Fibroblast of lung (primary cell): ENCODE results near the gene KBTBD13. TPM values are rescaled to one million over a fixed set of nuclear protein-coding genes. Genes with fewer than 3 reads are reported as not detected.

Source experiments
- DNase-seq, 2 donors: peaks; one replicate each; pipeline versions ENCODE4 v3.0.0 to v3.0.0-alpha.2; 2010; ENCODE audit warnings: low read depth in 2 of 2
- H2AFZ ChIP-seq: 2 replicates; pipeline ENCODE4 v1.5.1; 2012; ENCODE audit warnings: low read length, control low read depth, inconsistent platforms
- H3K27ac ChIP-seq: 2 replicates; pipeline ENCODE4 v1.5.1; 2011; ENCODE audit warnings: low read length, control low read depth; ENCODE audit not compliant: insufficient read depth
- H3K27me3 ChIP-seq: 2 replicates; pipeline ENCODE4 v1.5.1; 2011; ENCODE audit warnings: mild to moderate bottlenecking, low read length; ENCODE audit not compliant: control insufficient read depth, insufficient read depth
- H3K36me3 ChIP-seq: 2 replicates; pipeline ENCODE4 v1.5.1; 2011; ENCODE audit warnings: low read length; ENCODE audit not compliant: control insufficient read depth, insufficient read depth
- H3K4me1 ChIP-seq: 2 replicates; pipeline ENCODE4 v1.5.1; 2011; ENCODE audit warnings: low read length; ENCODE audit not compliant: control insufficient read depth, insufficient read depth; ENCODE audit errors: extremely low read depth
- H3K4me2 ChIP-seq: 2 replicates; pipeline ENCODE4 v1.5.1; 2011; ENCODE audit warnings: low read length, control low read depth; ENCODE audit not compliant: insufficient read depth; ENCODE audit errors: extremely low read depth
- H3K4me3 ChIP-seq, 4 experiments: fragments of 200-600 bp in 1 of 4; sonication (generic) in 1 of 4; replicated peaks in 1 of 4; 2 replicates each; pipeline ENCODE4 v1.5.1; 2011 to 2016; ENCODE audit warnings: low read length in 4 of 4, low read depth in 3 of 4, mild to moderate bottlenecking in 3 of 4, control low read depth in 2 of 4, inconsistent platforms in 1 of 4, mixed read lengths in 1 of 4; ENCODE audit not compliant: insufficient read depth in 1 of 4; ENCODE audit errors: control extremely low read depth in 1 of 4
- H3K79me2 ChIP-seq: 2 replicates; pipeline ENCODE4 v1.5.1; 2012; ENCODE audit warnings: mild to moderate bottlenecking, low read length, inconsistent platforms; ENCODE audit not compliant: control insufficient read depth, insufficient read depth
- H3K9ac ChIP-seq: 2 replicates; pipeline ENCODE4 v1.5.1; 2011; ENCODE audit warnings: mild to moderate bottlenecking, low read length, control low read depth; ENCODE audit not compliant: insufficient read depth
- H3K9me3 ChIP-seq: 2 replicates; pipeline ENCODE4 v1.5.1; 2012; ENCODE audit warnings: low read depth, low read length; ENCODE audit not compliant: control insufficient read depth, insufficient read depth
- H4K20me1 ChIP-seq: 2 replicates; pipeline ENCODE4 v1.5.1; 2011; ENCODE audit warnings: low read length; ENCODE audit not compliant: control insufficient read depth, insufficient read depth; ENCODE audit errors: extremely low read depth
- CTCF ChIP-seq, 2 donors: IDR thresholded peaks in 1 of 2; conservative IDR thresholded peaks in 1 of 2; 1 replicate in 1 of 2; 2 replicates in 1 of 2; pipeline ENCODE4 v1.5.1; 2011 to 2012; ENCODE audit warnings: low read length in 2 of 2, control low read depth in 1 of 2, inconsistent platforms in 1 of 2, low read depth in 1 of 2, mild to moderate bottlenecking in 1 of 2
- EZH2 ChIP-seq: IDR thresholded peaks from 2 replicates; pipeline ENCODE4 v1.5.1; 2012; ENCODE audit warnings: low read length, control low read depth, mild to moderate bottlenecking; ENCODE audit errors: missing control alignments
- polyA plus RNA-seq, 2 donors: library from polyadenylated mRNA; depleted of rRNA in 1 of 2; stranded (reverse) in 1 of 2; unstranded in 1 of 2; fragments of >200 nt; gene quantifications; 2 replicates each; pipeline ENCODE4 v1.2.1, GENCODE V29; 2011 to 2012; ENCODE audit warnings: missing spikeins in 1 of 2
- total RNA-seq: library from RNA; depleted of rRNA; stranded (reverse); fragments of >200 nt; gene quantifications from 2 replicates; pipeline ENCODE4 v1.2.1, GENCODE V29; 2014

KBTBD13 gene
- total and polyA plus RNA-seq, 2 donors (not counting 1 experiment from before 2014, with no cell fraction given) = 0.02 TPM; not detected in 1

DNA sequence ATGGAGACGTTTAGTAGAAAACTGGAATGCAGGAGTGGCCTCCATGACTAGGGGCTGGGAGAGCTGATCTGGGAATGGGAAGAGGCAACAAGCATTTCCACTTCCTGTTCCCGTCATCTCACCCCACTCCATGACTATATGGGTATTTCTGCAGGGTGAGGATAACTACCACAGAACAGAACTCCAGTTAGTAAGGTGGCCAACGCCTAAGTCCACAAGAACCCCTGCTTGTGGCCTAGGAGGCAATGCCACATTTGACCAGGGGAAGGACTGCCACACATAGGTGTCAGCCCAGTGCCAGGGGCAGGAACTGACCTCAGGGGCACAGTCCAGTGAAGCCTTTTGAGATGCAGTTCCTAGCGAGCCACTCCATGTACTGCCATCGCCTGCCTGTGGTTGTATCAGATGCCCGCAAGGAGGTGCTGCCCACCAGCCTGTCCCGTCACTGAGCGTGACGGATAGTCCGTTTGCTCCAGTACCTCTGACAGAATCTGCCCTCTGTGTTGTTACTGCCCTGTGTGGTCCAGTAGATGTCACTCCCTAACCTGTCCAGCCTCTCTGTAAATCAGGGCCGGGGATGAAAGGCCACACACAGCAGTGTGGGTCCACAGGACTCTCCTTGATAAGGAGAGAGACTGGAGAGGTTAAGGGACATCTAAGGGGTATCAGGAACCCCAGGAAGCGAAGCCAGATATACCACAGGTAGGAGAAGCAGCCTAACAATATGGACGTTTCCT lies 43.6 kb upstream of the KBTBD13 start:
- no peak for TF ChIP-seq EZH2
- peak; percentile 60 to 77 for TF ChIP-seq CTCF (conservative IDR thresholded peaks at IDR 0.05 in 1 of 2, IDR thresholded peaks at IDR 0.05 in 1 of 2; ENCODE audit: low read depth in 1 of 2, low read length in 2 of 2)
- DNase-seq = peak; percentile 61 to 71
- H3K27ac ChIP-seq = no peak overlapping the region
- H4K20me1 ChIP-seq = no peaks in the 10 kb centered on the region
- H3K9me3 ChIP-seq = no peaks in the 10 kb centered on the region
- H3K79me2 ChIP-seq = peaks cover 8% of the 10 kb centered on the region
- no peak overlapping the region for H3K9ac ChIP-seq
- peak overlapping the region; percentile 19 for H2AFZ ChIP-seq
- no peaks in the 10 kb centered on the region for H3K27me3 ChIP-seq
- no peaks in the 10 kb centered on the region for H3K4me1 ChIP-seq
- H3K4me2 ChIP-seq = no peak overlapping the region
- no peak overlapping the region for H3K4me3 ChIP-seq
- no peaks in the 10 kb centered on the region for H3K36me3 ChIP-seq

- Histone ChIP-seq H3K4me3 (no peak overlapping the region), H3K79me2 (peaks cover 4% of the 10 kb centered on the region), H3K9me3 (no peaks in the 10 kb centered on the region), H3K4me2 (no peak overlapping the region), H4K20me1 (no peaks in the 10 kb centered on the region), H3K4me1 (no peaks in the 10 kb centered on the region), H3K36me3 (no peaks in the 10 kb centered on the region), H2AFZ (no peak overlapping the region), H3K27me3 (no peaks in the 10 kb centered on the region), H3K27ac (no peak overlapping the region), H3K9ac (no peak overlapping the region)
- DNase-seq = peak; percentile 40 to 76
- peak; percentile 76 to 85 for TF ChIP-seq CTCF (conservative IDR thresholded peaks at IDR 0.05 in 1 of 2, IDR thresholded peaks at IDR 0.05 in 1 of 2; ENCODE audit: low read depth in 1 of 2, low read length in 2 of 2)
- no peak for TF ChIP-seq EZH2
Measured at GRCh38 chr15:65033659-65034269, 42.8 kb upstream of the KBTBD13 start.

GRCh38 chr15:65034719-65035118 lies 41.8 kb upstream of the KBTBD13 start:
- no peak overlapping the region for H3K27ac ChIP-seq
- H3K4me1 ChIP-seq = no peaks in the 10 kb centered on the region
- no peak overlapping the region for H3K4me3 ChIP-seq
- H3K4me2 ChIP-seq = no peak overlapping the region
- no peak for TF ChIP-seq EZH2
- TF ChIP-seq CTCF (conservative IDR thresholded peaks at IDR 0.05 in 1 of 2, IDR thresholded peaks at IDR 0.05 in 1 of 2; ENCODE audit: low read depth in 1 of 2, low read length in 2 of 2) = no peak
- H3K9me3 ChIP-seq = no peaks in the 10 kb centered on the region
- H2AFZ ChIP-seq = no peak overlapping the region
- H3K27me3 ChIP-seq = no peaks in the 10 kb centered on the region
- H3K36me3 ChIP-seq = no peaks in the 10 kb centered on the region
- no peaks in the 10 kb centered on the region for H3K79me2 ChIP-seq
- no peak overlapping the region for H3K9ac ChIP-seq
- H4K20me1 ChIP-seq = no peaks in the 10 kb centered on the region
- no peak for DNase-seq
